DND-41 (cell line): ENCODE results near the gene PPP1R1B.

Experiments used
- ATAC-seq: fragments of 200-7000 bp; cut with Tn5 transposase; 3 replicates; pipeline ENCODE4 v1.9.1; 2021; ENCODE audit warnings: low read depth; ENCODE audit not compliant: insufficient read depth
- DNase-seq: peaks from one replicate; pipeline ENCODE4 v3.0.0-alpha.2; 2020
- H2AFZ ChIP-seq: 2 replicates; pipeline ENCODE4 v1.6.0; 2012; ENCODE audit warnings: low read depth, low read length
- H3K27ac ChIP-seq: 2 replicates; pipeline ENCODE4 v1.5.1; 2012; ENCODE audit warnings: low read length, inconsistent platforms
- H3K27me3 ChIP-seq: fragments of 200-600 bp; sonication (generic); 2 replicates; pipeline ENCODE4 v1.6.0; 2012; ENCODE audit warnings: low read length, mild to moderate bottlenecking, inconsistent platforms; ENCODE audit not compliant: insufficient read depth, poor library complexity
- H3K36me3 ChIP-seq: 2 replicates; pipeline ENCODE4 v1.5.1; 2012; ENCODE audit warnings: low read length, inconsistent platforms; ENCODE audit not compliant: insufficient read depth
- H3K4me1 ChIP-seq: 2 replicates; pipeline ENCODE4 v1.5.1; 2012; ENCODE audit warnings: mild to moderate bottlenecking, low read length; ENCODE audit not compliant: insufficient read depth
- H3K4me2 ChIP-seq: 2 replicates; pipeline ENCODE4 v1.6.0; 2012; ENCODE audit warnings: mild to moderate bottlenecking, moderate library complexity, low read length, inconsistent platforms; ENCODE audit not compliant: insufficient read depth
- H3K4me3 ChIP-seq, 2 experiments: fragments of 200-600 bp in 1 of 2; shearing (Covaris generic) in 1 of 2; 2 replicates each; pipeline ENCODE4 v1.5.1; 2012 to 2016; ENCODE audit warnings: inconsistent platforms in 2 of 2, low read length in 2 of 2, mild to moderate bottlenecking in 2 of 2, low read depth in 1 of 2, moderate library complexity in 1 of 2
- H3K79me2 ChIP-seq: 2 replicates; pipeline ENCODE4 v1.6.0; 2012; ENCODE audit warnings: low read length, inconsistent platforms; ENCODE audit not compliant: insufficient read depth
- H3K9ac ChIP-seq: 2 replicates; pipeline ENCODE4 v1.6.0; 2012; ENCODE audit warnings: low read depth, mild to moderate bottlenecking, inconsistent platforms, low read length, moderate library complexity
- H3K9me3 ChIP-seq: 2 replicates; pipeline ENCODE4 v1.5.1; 2012; ENCODE audit warnings: low read length, moderate library complexity, mild to moderate bottlenecking, inconsistent platforms; ENCODE audit not compliant: insufficient read depth, severe bottlenecking
- H4K20me1 ChIP-seq: 2 replicates; pipeline ENCODE4 v1.6.0; 2012; ENCODE audit warnings: low read length; ENCODE audit not compliant: insufficient read depth
- EZH2 ChIP-seq: IDR thresholded peaks from 3 replicates; pipeline ENCODE4 v1.6.1; 2012; ENCODE audit warnings: borderline replicate concordance, low read depth, mild to moderate bottlenecking, moderate library complexity, low read length, inconsistent platforms; ENCODE audit not compliant: severe bottlenecking
- TF ChIP-seq, protein P1 (sequence below): IDR thresholded peaks from 2 replicates; pipeline ENCODE4 v1.5.1; 2012; ENCODE audit warnings: borderline replicate concordance, low read length, moderate library complexity, mild to moderate bottlenecking; ENCODE audit not compliant: poor library complexity, severe bottlenecking; ENCODE audit errors: extremely low read depth

The PPP1R1B gene

DNA sequence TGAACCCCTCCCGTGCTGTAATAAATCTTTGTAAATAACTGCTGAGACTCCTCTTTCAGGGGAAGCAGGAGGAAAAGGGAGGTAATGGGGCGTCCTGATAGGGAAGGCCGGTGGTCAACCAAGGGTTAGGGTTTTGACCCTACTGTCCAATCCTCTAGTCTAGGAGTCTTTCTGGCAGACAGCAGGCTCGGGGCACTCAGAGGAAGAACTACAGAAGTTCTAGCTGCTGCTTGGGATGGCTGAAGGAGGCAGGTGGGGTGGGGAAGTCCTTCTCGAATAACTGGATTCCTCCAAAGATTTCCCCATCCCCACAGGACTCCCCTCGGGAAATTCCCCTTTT, 9.8 kb downstream of the PPP1R1B start:
- Histone ChIP-seq H4K20me1 (peaks cover 25% of the 10 kb centered on the region), H3K79me2 (peaks cover 46% of the 10 kb centered on the region), H3K27me3 (no peaks in the 10 kb centered on the region), H3K4me3 (peak overlapping the region; percentile 80 to 88; a peak in 3 of 4 replicates), H3K36me3 (peaks cover 12% of the 10 kb centered on the region), H3K27ac (peak overlapping the region; percentile 82), H3K9me3 (no peaks in the 10 kb centered on the region), H3K9ac (peak overlapping the region; percentile 74), H3K4me1 (peaks cover 38% of the 10 kb centered on the region), H3K4me2 (peak overlapping the region; percentile 82), H2AFZ (peak overlapping the region; percentile 82)
- no peak for TF ChIP-seq EZH2
- TF ChIP-seq, protein P1, sequence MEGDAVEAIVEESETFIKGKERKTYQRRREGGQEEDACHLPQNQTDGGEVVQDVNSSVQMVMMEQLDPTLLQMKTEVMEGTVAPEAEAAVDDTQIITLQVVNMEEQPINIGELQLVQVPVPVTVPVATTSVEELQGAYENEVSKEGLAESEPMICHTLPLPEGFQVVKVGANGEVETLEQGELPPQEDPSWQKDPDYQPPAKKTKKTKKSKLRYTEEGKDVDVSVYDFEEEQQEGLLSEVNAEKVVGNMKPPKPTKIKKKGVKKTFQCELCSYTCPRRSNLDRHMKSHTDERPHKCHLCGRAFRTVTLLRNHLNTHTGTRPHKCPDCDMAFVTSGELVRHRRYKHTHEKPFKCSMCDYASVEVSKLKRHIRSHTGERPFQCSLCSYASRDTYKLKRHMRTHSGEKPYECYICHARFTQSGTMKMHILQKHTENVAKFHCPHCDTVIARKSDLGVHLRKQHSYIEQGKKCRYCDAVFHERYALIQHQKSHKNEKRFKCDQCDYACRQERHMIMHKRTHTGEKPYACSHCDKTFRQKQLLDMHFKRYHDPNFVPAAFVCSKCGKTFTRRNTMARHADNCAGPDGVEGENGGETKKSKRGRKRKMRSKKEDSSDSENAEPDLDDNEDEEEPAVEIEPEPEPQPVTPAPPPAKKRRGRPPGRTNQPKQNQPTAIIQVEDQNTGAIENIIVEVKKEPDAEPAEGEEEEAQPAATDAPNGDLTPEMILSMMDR: no peak
- no peak for DNase-seq
- peak; percentile 27 for ATAC-seq

DNA sequence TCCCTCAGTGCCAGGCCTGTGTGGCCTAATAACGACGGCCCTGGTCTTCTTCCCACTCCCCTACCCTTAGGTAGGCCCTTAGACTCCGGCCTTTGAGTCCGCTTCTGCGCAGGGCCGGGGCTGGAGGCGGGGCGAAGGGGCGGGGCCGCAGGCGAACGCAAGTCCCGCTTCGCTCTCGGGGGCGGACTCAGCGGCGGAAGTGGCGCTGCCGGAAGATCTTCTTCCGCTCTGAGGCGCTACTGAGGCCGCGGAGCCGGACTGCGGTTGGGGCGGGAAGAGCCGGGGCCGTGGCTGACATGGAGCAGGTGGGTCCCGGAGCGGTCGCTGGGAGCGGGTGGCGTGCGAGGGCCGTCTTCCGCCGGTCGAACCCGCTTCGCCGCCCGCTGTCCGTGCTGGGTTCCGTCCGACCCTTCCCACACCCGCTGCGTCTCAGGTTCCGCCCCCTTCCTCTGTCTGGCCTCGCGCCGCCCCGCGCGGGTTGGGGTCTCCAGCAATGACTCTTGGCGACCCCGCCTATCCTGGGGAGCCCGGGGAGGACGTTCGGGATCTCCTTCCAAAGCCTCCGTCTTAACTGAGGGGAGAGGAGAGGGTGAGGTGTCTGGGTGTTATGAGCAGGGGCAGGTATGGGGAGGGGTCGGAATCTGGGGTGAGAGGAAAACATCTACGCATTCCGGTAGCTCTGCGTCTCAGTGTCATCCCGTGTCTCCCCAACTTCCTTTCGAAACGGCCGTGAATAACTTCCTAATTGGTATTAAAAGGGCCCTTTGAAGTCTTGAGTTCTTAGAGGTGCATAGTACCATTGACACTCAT, 10.4 kb downstream of the PPP1R1B start, which contains the start of gene STARD3:
TSS of gene STARD3 (plus strand) at position 218 of the 810 bp plus-strand sequence. CDS start 16,388 bp downstream, outside the sequence.
- peaks cover 52% of the 10 kb centered on the region for H3K79me2 ChIP-seq

DNA sequence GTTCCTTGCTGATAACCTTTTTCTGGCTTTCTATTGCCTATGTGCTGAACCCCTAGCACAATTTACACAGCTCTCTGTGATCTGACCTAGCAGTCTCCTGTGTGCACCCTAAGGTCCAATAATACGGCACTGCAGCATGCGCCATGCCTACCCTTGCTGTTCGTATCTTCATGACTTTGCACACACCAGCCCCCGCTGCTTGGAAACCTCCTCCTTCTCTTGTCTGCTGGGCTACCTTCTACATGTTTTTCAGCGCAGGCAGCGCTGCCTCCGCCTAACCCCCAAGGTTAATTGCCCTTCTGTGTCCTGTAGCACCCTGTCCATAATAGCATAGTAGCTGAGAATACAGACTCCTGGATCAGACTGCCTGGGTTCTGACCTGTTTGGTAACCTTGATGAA, 11.6 kb downstream of the PPP1R1B start:
- DNase-seq: no peak
- H3K27me3 ChIP-seq: no peaks in the 10 kb centered on the region
- H3K4me1 ChIP-seq: peaks cover 38% of the 10 kb centered on the region
- H4K20me1 ChIP-seq: peaks cover 43% of the 10 kb centered on the region
- H3K9ac ChIP-seq: peak overlapping the region; percentile 74
- ATAC-seq: no peak
- H3K79me2 ChIP-seq: peaks cover 64% of the 10 kb centered on the region
- TF ChIP-seq, protein P1: no peak
- no peak for TF ChIP-seq EZH2
- peak overlapping the region; percentile 82 for H3K4me2 ChIP-seq
- no peaks in the 10 kb centered on the region for H3K9me3 ChIP-seq
- peak overlapping the region; percentile 82 for H3K27ac ChIP-seq
- peak overlapping the region; percentile 80 to 88; a peak in 3 of 4 replicates for H3K4me3 ChIP-seq
- H3K36me3 ChIP-seq: peaks cover 12% of the 10 kb centered on the region
- no peak overlapping the region for H2AFZ ChIP-seq

More for the DNA sequence above, 10.4 kb downstream of the PPP1R1B start, which contains the start of gene STARD3:
- Histone ChIP-seq H3K9me3 (no peaks in the 10 kb centered on the region), H4K20me1 (peaks cover 31% of the 10 kb centered on the region), H3K4me2 (peak within 1 kb of the TSS; percentile 82), H3K9ac (peak within 1 kb of the TSS; percentile 74), H3K4me1 (peaks cover 38% of the 10 kb centered on the region), H3K27me3 (no peaks in the 10 kb centered on the region), H2AFZ (peak within 1 kb of the TSS; percentile 82), H3K4me3 (peak within 1 kb of the TSS; percentile 80 to 88), H3K36me3 (peaks cover 12% of the 10 kb centered on the region), H3K27ac (peak within 1 kb of the TSS; percentile 82)
- peak; percentile 90 for ATAC-seq
- peak; percentile 91 for DNase-seq
- TF ChIP-seq, protein P1: peak; percentile 23
- TF ChIP-seq EZH2: no peak
